ENCODE measurements around the gene ONECUT3.

DNA sequence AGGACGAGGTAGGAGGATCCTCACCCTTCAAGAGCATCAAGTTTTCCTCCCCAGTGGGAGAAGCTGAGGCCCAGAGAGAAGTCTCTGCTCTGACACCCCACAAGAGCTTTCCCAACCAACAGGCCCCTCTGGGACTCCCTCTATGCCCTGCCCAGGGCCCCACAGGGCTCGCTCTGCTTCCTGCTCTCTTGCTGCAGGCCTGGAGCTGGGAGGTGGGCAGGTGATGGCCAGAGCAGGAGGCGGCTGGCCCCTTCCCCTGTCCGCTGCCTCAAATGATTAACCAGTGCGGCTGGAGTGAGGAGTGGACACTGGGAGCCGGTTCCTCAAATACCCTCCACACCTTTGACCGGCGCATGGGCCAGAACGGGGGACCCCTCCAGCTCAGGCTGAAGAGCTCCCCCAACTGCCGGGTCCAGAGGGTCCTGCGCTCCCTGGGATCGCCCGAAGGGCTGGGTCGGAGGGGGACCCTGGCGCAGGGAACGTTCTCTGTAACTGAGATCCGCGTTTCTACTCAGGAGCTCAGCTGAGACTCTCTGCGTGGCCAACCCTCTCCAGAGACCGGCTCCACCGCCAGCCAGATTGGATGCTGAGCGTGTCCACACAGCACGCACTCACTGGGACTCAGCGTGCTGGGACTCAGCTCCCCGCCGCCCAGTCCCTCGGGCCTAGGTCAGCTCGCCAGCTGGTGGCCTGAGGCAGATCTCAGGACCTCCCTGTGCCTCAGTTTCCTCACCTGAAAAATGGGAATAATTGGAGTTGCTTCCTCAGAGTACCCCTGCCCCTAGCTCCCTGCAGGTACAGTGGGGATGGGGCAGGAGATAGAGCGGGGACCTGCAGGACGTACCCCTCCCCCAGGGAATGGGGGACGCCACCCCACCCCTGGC, 6.7 kb upstream of the ONECUT3 start:
- TF ChIP-seq POLR2A (IDR thresholded peaks at IDR 0.05; ENCODE audit: low read length) (no peak), GATA1 (IDR thresholded peaks at IDR 0.05; ENCODE audit: low read depth, low read length) (no peak)
